MM.1S (cell line): ENCODE measurements around the gene HEATR5A.

Source experiments
- EZH2 ChIP-seq: fragments of 300-600 bp; sonication (generic); optimal IDR thresholded peaks from 2 replicates; pipeline ENCODE3; 2017; ENCODE audit warnings: low read depth, mild to moderate bottlenecking, antibody characterized with exemption, low read length, mixed read lengths
- TF ChIP-seq, protein P1 (sequence below): fragments of 300-600 bp; sonication (generic); IDR thresholded peaks from 2 replicates; pipeline ENCODE4 v1.5.1; 2016; ENCODE audit warnings: antibody characterized with exemption, low read length, mixed read lengths

DNA sequence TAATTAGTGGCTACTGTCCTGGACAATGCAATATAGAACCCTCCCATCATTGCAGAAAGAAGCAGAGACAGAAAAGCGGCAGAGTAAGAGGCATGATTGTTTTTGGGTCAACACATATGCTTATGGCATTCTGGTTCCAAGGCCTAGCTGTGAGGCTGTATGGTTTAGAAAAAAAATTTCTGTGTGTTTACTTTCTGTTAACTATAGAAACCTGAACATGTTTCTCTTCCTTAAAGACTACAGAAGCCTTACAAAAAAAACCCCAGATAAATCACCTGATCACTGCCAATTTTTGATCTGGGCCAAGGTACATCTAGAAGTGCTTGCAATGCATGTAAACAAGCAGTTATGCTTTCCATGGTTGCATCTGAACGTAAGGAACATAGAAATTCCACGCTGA is 112.7 kb downstream of the HEATR5A start:
- TF ChIP-seq, protein P1, sequence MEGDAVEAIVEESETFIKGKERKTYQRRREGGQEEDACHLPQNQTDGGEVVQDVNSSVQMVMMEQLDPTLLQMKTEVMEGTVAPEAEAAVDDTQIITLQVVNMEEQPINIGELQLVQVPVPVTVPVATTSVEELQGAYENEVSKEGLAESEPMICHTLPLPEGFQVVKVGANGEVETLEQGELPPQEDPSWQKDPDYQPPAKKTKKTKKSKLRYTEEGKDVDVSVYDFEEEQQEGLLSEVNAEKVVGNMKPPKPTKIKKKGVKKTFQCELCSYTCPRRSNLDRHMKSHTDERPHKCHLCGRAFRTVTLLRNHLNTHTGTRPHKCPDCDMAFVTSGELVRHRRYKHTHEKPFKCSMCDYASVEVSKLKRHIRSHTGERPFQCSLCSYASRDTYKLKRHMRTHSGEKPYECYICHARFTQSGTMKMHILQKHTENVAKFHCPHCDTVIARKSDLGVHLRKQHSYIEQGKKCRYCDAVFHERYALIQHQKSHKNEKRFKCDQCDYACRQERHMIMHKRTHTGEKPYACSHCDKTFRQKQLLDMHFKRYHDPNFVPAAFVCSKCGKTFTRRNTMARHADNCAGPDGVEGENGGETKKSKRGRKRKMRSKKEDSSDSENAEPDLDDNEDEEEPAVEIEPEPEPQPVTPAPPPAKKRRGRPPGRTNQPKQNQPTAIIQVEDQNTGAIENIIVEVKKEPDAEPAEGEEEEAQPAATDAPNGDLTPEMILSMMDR, result no peak
- TF ChIP-seq EZH2, result no peak
